DMS153 treated with DMSO at 0.1 percent for 48 hours (cell line): Measurements from ENCODE around the gene ABCA3.
A peak's percentile ranks its signal among the peaks of the same experiment; 100 is the strongest.
"Not testable (repeated sequence)": the region's sequence is repeated elsewhere in the genome, so short reads cannot be mapped to it uniquely, and the experiment has no call there.

Experiments
- DNase-seq: peaks from one replicate; lab custom pipeline; 2025; ENCODE audit not compliant: unreplicated experiment; lab: John Stamatoyannopoulos, UW

Gene ABCA3

DNA sequence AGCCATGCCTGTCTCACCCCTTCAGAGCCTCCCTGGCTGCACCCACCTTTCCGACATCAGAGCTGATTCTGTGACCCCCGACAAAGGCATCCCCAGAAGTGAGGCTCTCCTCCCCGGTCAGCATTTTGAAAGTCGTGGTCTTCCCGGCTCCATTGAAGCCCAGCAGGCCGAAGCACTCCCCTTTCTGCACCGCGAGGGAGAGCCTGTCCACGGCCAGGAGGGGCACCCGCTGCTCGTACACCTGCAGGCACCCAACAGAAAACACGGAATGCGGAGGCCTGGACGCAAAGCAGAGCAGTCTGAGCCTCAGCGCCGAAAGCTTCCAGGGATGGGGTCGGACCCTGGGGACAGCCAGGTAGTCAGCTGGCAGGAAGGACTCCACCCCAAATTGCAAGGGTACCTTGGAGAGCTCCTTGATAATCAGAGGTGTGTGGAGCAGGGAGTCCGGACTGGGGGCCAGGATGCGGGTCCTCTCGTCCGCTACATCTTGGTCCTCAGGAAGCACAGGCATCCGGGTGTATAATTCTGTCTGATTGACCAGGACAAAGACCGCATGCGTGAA lies 59.5 kb downstream of the ABCA3 start:
- DNase-seq, result no peak

DNA sequence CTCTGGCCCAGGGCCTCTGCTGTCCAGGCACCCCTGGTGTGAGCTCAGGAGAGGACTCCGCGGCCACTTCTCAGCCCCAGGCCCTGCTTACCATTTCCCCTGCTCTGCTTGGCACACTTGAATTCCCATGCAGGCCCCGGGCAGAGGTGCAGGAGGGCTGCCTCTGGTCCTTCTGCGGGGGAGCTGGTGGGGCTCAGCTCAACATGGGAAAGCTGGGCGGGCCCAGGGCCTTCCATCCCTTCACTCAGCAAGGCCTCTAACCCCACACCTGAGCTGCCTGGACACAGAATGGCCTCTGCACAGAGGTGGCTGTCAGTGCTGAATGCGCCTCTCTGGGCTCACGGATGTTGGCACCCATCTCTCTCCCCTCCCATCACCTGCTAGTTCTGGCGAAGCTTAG lies 60.1 kb downstream of the ABCA3 start:
- DNase-seq, result no peak

- DNase-seq, result no peak
Measured at GRCh38 chr16:2278956-2279800, 61.4 kb downstream of the ABCA3 start.

DNA sequence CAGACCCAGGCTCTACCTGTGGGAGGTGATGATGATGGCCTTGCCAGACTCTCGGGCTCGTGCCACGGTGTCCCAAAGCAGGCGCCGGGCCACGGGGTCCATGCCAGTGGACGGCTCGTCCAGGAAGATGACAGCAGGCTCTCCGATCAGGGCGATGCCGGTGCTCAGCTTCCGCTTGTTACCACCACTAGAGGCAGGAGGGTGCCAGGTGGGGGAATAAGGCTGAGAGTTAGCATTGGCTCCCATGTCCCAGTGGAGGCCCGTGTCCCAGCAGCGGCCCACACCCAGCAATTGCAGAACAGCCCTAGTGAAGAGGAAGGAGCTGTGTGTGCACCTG lies 62.3 kb downstream of the ABCA3 start:
- no peak for DNase-seq

DNA sequence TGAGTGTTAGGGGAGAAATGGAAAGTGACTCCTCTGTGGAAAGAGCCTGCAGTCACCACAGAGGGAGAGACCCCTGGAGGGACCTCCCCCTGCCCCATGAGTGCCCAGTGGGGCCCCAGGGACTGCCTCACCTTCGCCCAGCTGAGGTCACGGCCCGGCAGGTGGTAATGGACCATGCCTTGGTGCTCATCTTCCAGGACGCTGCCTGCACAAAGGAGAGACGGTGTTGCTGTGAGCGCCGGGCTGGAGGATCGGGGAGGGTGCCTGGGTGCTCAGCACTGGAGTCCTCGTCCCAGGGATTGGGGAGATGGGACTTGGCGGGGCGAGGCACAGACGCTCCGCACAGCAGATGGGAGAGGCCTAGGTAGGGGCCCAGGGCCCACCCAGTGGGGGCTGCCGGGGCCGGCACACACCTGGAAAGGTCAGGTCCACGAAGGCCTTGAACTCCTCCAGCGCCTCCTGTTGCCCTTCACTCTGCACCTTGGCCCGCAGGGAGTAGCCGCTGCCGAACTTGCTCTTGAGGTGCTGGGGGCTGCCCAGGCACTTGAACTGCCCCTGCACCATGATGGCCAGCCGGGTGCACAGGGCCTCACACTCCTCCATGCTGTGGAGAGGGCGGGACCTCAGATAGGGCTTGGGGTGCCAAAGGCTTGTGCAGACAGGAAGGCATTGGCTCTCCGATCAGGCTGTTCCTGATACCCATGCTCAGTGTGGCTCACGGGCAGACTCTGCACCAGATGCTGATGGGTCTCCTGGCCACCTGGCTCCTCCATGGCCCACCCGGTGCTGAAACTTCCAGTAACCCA lies 62.9 kb downstream of the ABCA3 start:
- DNase-seq, result no peak

- DNase-seq, result no peak
Measured at GRCh38 chr16:2276368-2277195, 63.9 kb downstream of the ABCA3 start.

- no peak for DNase-seq
Measured at GRCh38 chr16:2275476-2276367, 64.8 kb downstream of the ABCA3 start.

DNA sequence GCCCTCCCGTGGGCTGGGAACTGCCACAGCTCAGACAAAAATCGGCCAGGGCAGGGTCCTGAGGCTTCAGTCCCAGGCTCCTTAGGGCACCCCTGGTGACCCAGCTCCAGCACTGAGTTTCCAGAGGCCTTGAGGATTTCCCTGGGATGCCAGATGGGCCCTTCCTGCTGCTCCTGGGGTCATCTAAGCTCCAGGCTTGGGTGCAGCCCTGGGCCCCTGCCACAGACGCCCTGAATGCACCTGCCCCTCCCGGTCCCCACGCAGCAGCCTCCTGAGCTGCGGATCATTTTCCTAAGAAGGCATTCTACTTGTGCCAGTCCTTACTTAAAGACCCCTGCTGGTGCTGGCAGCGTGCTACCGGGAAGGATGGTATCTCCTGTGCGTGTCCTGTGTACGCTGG lies 66.6 kb downstream of the ABCA3 start:
- no peak for DNase-seq

- no peak for DNase-seq
Measured at GRCh38 chr16:2273484-2273883, 67.0 kb downstream of the ABCA3 start.

GRCh38 chr16:2271848-2272461 lies 68.6 kb downstream of the ABCA3 start:
- DNase-seq, result no peak

- DNase-seq, result no peak
Measured at GRCh38 chr16:2270588-2271470, 69.7 kb downstream of the ABCA3 start.

GRCh38 chr16:2270070-2270462 lies 70.5 kb downstream of the ABCA3 start:
- no peak for DNase-seq

GRCh38 chr16:2267913-2268666 lies 72.4 kb downstream of the ABCA3 start, which contains the start of gene RNPS1:
Gene RNPS1, minus strand, starts transcription at chr16:2268126. Its CDS starts 3,483 bp downstream, at chr16:2264643.
- DNase-seq, result peak; percentile 93

GRCh38 chr16:2267505-2267912 lies 73.0 kb downstream of the ABCA3 start:
- DNase-seq, result not testable (repeated sequence)

DNA sequence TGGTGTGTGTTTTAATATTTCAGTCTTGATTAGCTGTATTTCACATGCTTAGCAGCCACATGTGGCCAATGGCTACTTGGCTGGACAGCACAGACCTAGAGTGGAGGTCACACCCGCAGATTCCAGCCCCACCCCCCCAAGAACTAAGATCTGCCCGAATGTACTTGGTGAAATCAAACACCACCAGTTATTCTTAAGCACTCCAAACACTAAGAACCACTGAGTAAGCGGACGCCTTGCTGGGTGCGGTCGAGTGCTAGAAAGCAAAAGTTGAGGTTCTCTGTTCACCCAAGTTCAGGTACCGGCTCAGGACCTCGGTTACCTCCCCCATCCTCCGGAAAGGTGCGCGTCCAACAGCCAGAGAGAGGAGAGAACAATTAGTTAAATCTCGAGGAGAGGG lies 73.6 kb downstream of the ABCA3 start:
- not testable (repeated sequence) for DNase-seq

DNA sequence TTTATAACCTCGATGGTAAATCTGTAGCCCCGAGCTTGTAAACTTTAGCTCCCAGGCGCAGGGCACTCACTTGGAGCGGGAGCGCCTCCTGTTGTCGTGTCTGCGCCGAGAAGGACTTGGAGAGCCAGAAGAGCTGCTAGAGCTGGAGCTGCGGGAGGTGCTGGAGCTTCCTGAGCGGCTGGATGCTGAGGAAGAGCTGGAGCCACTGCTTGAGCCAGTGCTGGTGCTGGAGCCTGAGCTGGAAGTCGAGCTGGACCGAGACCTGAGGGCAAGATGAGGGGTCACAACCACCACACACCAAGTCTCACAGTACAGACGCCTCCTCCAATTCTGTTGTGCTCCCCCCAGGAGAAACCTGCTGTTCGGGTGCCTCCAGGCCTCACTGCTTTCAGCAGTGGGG lies 77.5 kb downstream of the ABCA3 start:
- not testable (repeated sequence) for DNase-seq

DNA sequence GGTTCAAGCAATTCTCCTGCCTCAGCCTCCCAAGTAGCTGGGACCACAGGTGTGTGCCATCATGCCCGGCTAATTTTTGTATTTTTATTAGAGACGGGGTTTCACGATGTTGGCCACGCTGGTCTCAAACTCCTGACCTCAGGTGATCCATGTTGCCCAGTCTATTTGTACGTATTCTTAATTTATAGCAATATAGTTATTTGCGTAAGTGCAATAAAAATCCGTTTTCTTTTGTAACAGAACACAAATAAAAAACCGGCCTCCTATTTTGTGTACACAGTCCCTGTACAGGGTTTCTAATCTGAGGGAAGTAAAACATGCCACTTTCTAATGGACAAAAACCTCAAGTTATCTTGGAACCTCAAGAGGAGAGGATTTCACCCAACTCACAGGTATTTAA lies 80.3 kb downstream of the ABCA3 start:
- DNase-seq, result no peak

- not testable (repeated sequence) for DNase-seq
Measured at GRCh38 chr16:2258530-2258929, 82.0 kb downstream of the ABCA3 start.
